Epithelial cell of esophagus (primary cell): ENCODE data around the gene MEIKIN.

Experiments
- DNase-seq: peaks from one replicate; pipeline ENCODE4 v3.0.0; 2010; ENCODE audit warnings: low read depth
- H3K4me3 ChIP-seq: 2 replicates; pipeline ENCODE4 v1.5.1; 2011; ENCODE audit warnings: mild to moderate bottlenecking, low read length, control low read depth
- TF ChIP-seq, protein P1 (sequence below): IDR thresholded peaks from 2 replicates; pipeline ENCODE4 v1.5.1; 2011; ENCODE audit warnings: low read depth, mild to moderate bottlenecking, low read length, control low read depth, inconsistent platforms; ENCODE audit not compliant: insufficient read depth; ENCODE audit errors: missing control alignments

The MEIKIN gene

DNA sequence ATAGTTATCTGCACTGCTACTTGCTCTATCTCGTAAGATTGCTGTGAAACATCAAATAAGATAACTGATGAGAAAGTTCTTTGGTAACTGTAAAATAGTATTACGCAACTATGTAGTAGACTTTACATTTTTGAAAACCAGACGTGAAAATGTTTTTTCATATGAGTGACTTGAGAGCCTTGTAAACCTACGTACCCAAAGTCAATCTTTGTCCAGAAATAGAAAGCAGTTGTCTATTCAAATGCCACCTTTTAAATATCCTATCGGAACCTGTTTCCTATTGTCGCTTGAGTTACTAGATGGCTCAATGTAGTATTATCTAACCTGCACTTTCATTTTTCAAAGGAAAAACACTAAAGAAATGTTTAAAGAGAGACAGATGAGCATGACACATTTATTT lies 150.2 kb downstream of the MEIKIN start:
- peak overlapping the region; percentile 75 for H3K4me3 ChIP-seq
- no peak for DNase-seq
- TF ChIP-seq, protein P1, sequence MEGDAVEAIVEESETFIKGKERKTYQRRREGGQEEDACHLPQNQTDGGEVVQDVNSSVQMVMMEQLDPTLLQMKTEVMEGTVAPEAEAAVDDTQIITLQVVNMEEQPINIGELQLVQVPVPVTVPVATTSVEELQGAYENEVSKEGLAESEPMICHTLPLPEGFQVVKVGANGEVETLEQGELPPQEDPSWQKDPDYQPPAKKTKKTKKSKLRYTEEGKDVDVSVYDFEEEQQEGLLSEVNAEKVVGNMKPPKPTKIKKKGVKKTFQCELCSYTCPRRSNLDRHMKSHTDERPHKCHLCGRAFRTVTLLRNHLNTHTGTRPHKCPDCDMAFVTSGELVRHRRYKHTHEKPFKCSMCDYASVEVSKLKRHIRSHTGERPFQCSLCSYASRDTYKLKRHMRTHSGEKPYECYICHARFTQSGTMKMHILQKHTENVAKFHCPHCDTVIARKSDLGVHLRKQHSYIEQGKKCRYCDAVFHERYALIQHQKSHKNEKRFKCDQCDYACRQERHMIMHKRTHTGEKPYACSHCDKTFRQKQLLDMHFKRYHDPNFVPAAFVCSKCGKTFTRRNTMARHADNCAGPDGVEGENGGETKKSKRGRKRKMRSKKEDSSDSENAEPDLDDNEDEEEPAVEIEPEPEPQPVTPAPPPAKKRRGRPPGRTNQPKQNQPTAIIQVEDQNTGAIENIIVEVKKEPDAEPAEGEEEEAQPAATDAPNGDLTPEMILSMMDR = no peak

DNA sequence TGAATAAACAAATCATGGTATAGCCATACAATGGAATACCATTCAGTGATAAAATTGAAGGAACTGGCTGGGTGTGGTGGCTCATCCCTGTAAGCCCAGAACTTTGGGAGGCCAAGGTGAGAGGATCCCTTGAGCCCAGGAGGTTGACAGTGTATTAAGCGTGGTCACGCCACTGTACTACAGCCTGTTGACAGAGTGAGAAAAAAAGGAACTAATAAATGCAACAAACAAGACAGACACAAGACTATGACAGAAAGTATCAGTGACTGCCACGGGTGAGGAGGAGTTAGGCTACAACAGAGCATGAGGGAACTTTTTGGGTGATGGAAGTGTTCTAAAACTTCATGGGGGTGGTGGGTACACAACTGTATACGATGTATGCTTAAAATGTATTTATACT lies 150.9 kb downstream of the MEIKIN start:
- no peak for DNase-seq
- TF ChIP-seq, protein P1 = no peak
- H3K4me3 ChIP-seq = no peak overlapping the region

DNA sequence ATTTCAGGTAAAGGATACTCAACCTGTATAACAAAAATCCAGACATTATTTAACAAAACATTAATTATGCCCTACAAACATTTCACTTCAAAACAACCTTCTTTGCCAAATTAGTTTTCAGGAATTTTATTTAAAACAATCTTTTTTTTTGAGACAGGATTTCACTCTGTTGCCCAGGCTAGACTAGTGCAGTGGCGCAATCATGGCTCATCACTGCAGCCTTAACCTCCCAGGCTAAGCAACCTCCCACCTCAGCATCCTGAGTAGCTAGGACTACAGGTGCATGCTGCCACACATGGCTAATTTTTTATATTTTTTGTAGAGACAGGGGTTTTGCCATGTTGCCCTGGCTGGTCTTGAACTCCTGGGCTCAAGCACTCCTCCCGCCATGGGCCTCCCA lies 152.6 kb downstream of the MEIKIN start:
- H3K4me3 ChIP-seq = no peak overlapping the region
- TF ChIP-seq, protein P1 = no peak
- peak; percentile 35 for DNase-seq

DNA sequence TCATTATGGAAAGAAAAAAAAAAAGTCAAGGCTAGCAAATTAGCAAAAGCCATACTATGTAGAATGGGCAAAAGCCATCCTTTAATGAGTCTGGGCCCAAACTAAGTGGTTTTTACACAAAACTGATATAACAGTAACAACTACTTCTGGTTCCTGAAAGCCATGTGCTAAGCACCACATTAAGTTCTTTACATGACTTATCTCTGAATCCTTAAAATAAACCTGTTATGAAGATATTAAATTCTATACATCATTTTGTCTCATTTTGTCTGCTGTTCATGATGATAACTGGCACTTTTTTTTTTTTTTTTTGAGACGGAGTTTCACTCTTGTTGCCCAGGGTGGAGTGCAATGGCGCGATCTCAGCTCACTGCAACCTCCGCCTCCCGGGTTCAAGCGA lies 153.6 kb downstream of the MEIKIN start:
- DNase-seq = no peak
- no peak overlapping the region for H3K4me3 ChIP-seq
- TF ChIP-seq, protein P1 = no peak

DNA sequence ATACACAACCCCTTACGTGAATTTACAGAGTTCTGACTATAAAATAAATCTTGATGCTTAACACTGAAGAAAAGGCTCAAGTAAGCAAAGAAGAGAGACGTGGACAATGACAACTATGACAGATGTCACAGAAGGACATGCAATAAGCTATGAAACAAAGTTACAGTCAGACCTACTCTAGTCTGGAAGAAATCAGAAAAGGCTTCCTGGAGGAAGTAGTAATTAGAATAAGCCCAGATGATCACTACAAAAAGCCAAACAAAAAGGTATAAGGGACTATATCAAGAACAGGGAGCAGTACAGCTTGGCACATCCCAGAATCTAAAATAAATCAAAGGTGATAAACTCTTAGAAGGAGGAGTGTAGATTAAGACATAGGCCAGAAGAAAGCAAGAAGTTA lies 154.9 kb downstream of the MEIKIN start:
- no peak overlapping the region for H3K4me3 ChIP-seq
- TF ChIP-seq, protein P1 = no peak
- no peak for DNase-seq

DNA sequence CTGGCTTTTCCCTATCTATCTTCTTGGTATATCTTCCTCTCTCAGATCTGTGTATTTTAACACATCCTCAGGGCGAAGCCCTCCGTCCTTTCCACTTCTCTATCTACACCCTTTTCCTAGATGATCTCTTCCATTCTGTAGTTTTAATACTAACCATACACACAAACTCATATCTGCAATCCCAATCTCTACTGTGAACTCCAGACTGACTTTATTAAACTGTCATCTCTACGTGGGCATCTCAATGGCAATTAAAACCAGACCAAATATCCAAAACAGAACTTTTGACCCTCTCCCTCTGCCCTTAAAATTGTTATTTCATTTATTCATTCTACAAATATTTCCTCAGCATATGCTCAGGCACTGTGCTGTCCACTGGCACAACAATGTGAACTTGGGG lies 155.7 kb downstream of the MEIKIN start:
- H3K4me3 ChIP-seq = no peak overlapping the region
- DNase-seq = no peak
- TF ChIP-seq, protein P1 = no peak

DNA sequence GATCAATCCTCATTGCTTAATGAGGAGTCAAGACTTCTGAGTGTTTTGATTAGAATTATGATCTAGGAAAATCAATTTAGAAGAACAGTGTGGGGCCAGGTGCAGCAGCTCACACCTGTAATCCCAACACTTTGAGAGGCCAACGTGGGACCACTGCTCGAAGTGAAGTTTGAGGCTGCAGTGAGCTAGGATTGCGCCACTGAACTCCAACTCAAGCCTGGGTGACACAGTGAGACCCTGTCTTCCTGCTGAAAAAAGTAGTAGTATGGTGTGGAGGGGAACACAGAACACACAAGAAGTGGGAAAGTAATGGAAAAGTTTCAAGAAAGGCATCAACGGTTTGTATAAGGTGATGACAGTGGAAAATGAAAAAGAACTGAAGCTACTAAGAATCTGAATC lies 157.7 kb downstream of the MEIKIN start:
- DNase-seq = no peak
- TF ChIP-seq, protein P1 = no peak
- no peak overlapping the region for H3K4me3 ChIP-seq
